ENCODE data around the gene MOB2.

Gene MOB2

GRCh38 chr11:1486054-1486825 is at the start of gene MOB2:
MOB2 (minus strand) TSS chr11:1486779; CDS start chr11:1486556, 223 bp downstream.
- DNase-seq = no peak

- DNase-seq = no peak
These were observed 48.1 kb upstream of the MOB2 start for GRCh38 chr11:1534682-1535081.

GRCh38 chr11:1534171-1534570 is 47.6 kb upstream of the MOB2 start:
- DNase-seq = no peak

- DNase-seq = no peak
These were observed 46.8 kb upstream of the MOB2 start for GRCh38 chr11:1533342-1533725.

- no peak for DNase-seq
These were observed 46.2 kb upstream of the MOB2 start for GRCh38 chr11:1532606-1533341.

GRCh38 chr11:1532014-1532586 is 45.5 kb upstream of the MOB2 start:
- DNase-seq = no peak

GRCh38 chr11:1531449-1532013 is 45.0 kb upstream of the MOB2 start:
- no peak for DNase-seq

- no peak for DNase-seq
These were observed 44.3 kb upstream of the MOB2 start for GRCh38 chr11:1530686-1531448.

- DNase-seq = no peak
These were observed 43.2 kb upstream of the MOB2 start for GRCh38 chr11:1529774-1530173.

- DNase-seq = no peak
These were observed 42.7 kb upstream of the MOB2 start for GRCh38 chr11:1529286-1529685.

- DNase-seq = no peak
These were observed 42.1 kb upstream of the MOB2 start for GRCh38 chr11:1528710-1529109.

GRCh38 chr11:1526785-1527184 is 40.2 kb upstream of the MOB2 start:
- no peak for DNase-seq

- DNase-seq = no peak
These were observed 37.2 kb upstream of the MOB2 start for GRCh38 chr11:1523779-1524178.

GRCh38 chr11:1523077-1523476 is 36.5 kb upstream of the MOB2 start:
- no peak for DNase-seq

GRCh38 chr11:1522081-1522424 is 35.5 kb upstream of the MOB2 start:
- DNase-seq = no peak

GRCh38 chr11:1521382-1522080 is 35.0 kb upstream of the MOB2 start:
- DNase-seq = no peak

GRCh38 chr11:1520663-1521267 is 34.2 kb upstream of the MOB2 start:
- DNase-seq = no peak

- DNase-seq = no peak
These were observed 33.7 kb upstream of the MOB2 start for GRCh38 chr11:1520209-1520662.

- no peak for DNase-seq
These were observed 32.7 kb upstream of the MOB2 start for GRCh38 chr11:1519028-1520010.

- DNase-seq = no peak
These were observed 31.7 kb upstream of the MOB2 start for GRCh38 chr11:1518301-1518700.

Measured in activated naive CD4-positive, alpha-beta T cell (primary cell).